Right ventricle myocardium inferior (tissue), 1 donor: ENCODE data around the gene UBR2. TPM values are rescaled to one million over a fixed set of nuclear protein-coding genes. Genes with fewer than 3 reads are reported as not detected.
"Not testable (repeated sequence)": the region's sequence is repeated elsewhere in the genome, so short reads cannot be mapped to it uniquely, and the experiment has no call there.

Experiments used
- ATAC-seq: fragments of 200-7000 bp; cut with Tn5 transposase; one replicate; pipeline ENCODE4 v1.9.1; 2020; ENCODE audit warnings: mild to moderate bottlenecking, moderate library complexity
- DNase-seq: peaks from one replicate; pipeline ENCODE4 v3.0.0; 2021; ENCODE audit errors: missing footprints
- intact Hi-C: fragments of 100-400 bp; cut with DNase I; formaldehyde crosslinking; loops from one replicate; pipeline ENCODE4 v1.11.0; 2022
- total RNA-seq: library from RNA; stranded (reverse); fragmentation: NEBNext Ultra II Directional; extraction: Animal tissue kit (Norgen Biotek cat#: 25700); gene quantifications from one replicate; pipeline ENCODE4 v1.2.1, GENCODE V29; 2021
- donor health status: DM: no; HTN: yes; CAD: no; lungs with severe emphysema.

Gene UBR2
- total RNA-seq, 1 donor from 2014 or later, result 31.3 TPM

GRCh38 chr6:42664718-42665117, 100.9 kb downstream of the UBR2 start:
- no peak for ATAC-seq
- no peak for DNase-seq
- intact Hi-C loops, result loop anchor here (5.0 kb wide), 1 partner anchor 228 kb away; a partner anchor contains a TSS

GRCh38 chr6:42674368-42674767, 110.5 kb downstream of the UBR2 start:
- intact Hi-C loops, ATAC-seq, DNase-seq: not testable (repeated sequence)

- DNase-seq (no peak), ATAC-seq (no peak)
- intact Hi-C loops, result no loop called here
Measured at GRCh38 chr6:42674780-42675179, 111.0 kb downstream of the UBR2 start.

- intact Hi-C loops, result no loop called here
- ATAC-seq, result no peak
- no peak for DNase-seq
Measured at GRCh38 chr6:42679358-42679757, 115.5 kb downstream of the UBR2 start.

GRCh38 chr6:42688281-42688680, 124.5 kb downstream of the UBR2 start:
- no peak for ATAC-seq
- intact Hi-C loops, result no loop called here

GRCh38 chr6:42689371-42689770, 125.5 kb downstream of the UBR2 start:
- DNase-seq, result no peak
- ATAC-seq, result no peak
- intact Hi-C loops, result no loop called here

More at GRCh38 chr6:42688281-42688680, 124.5 kb downstream of the UBR2 start:
- DNase-seq, result no peak

- DNase-seq, result no peak
- intact Hi-C loops, result no loop called here
- ATAC-seq, result no peak
Measured at GRCh38 chr6:42690151-42690702, 126.4 kb downstream of the UBR2 start.

GRCh38 chr6:42690872-42691271, 127.0 kb downstream of the UBR2 start:
- ATAC-seq, result no peak
- intact Hi-C loops, result no loop called here
- DNase-seq, result no peak

- intact Hi-C loops, result no loop called here
- ATAC-seq (no peak), DNase-seq (no peak)
Measured at GRCh38 chr6:42692137-42692911, 128.5 kb downstream of the UBR2 start.

GRCh38 chr6:42693725-42694323, 130.0 kb downstream of the UBR2 start:
- intact Hi-C loops, result no loop called here

GRCh38 chr6:42694586-42694985, 130.8 kb downstream of the UBR2 start:
- DNase-seq (no peak), ATAC-seq (no peak)
- intact Hi-C loops, result no loop called here

More at GRCh38 chr6:42693725-42694323, 130.0 kb downstream of the UBR2 start:
- DNase-seq (no peak), ATAC-seq (no peak)

- no peak for DNase-seq
- intact Hi-C loops, result no loop called here
- ATAC-seq, result peak; percentile 44
Measured at GRCh38 chr6:42696526-42697267, 132.9 kb downstream of the UBR2 start.

- intact Hi-C loops, result no loop called here
- ATAC-seq, result no peak
- no peak for DNase-seq
Measured at GRCh38 chr6:42697268-42697655, 133.4 kb downstream of the UBR2 start.

- no peak for DNase-seq
- intact Hi-C loops, result no loop called here
- no peak for ATAC-seq
Measured at GRCh38 chr6:42698217-42698616, 134.4 kb downstream of the UBR2 start.

GRCh38 chr6:42702200-42702599, 138.4 kb downstream of the UBR2 start:
- intact Hi-C loops, result no loop called here
- no peak for ATAC-seq
- no peak for DNase-seq

GRCh38 chr6:42702786-42703185, 139.0 kb downstream of the UBR2 start:
- ATAC-seq, intact Hi-C loops, DNase-seq: not testable (repeated sequence)

- DNase-seq (no peak), ATAC-seq (peak; percentile 49)
- intact Hi-C loops, result no loop called here
Measured at GRCh38 chr6:42704251-42704936, 140.6 kb downstream of the UBR2 start.

GRCh38 chr6:42704937-42705374, 141.1 kb downstream of the UBR2 start:
- intact Hi-C loops, result no loop called here
- DNase-seq (no peak), ATAC-seq (no peak)

- ATAC-seq (no peak), DNase-seq (no peak)
- intact Hi-C loops, result no loop called here
Measured at GRCh38 chr6:42707595-42707994, 143.8 kb downstream of the UBR2 start.
